ENCODE measurements around the gene ATP6V0A4.

- no peak for TF ChIP-seq CTCF (IDR thresholded peaks at IDR 0.05)
- no peak for TF ChIP-seq EP300 (IDR thresholded peaks at IDR 0.05)
These were observed 4.7 kb upstream of the ATP6V0A4 start for GRCh38 chr7:138802706-138803105.

All from esophagus muscularis mucosa (tissue), 3 donors.